ENCODE data around the gene GUCY2D.
A peak's percentile ranks its signal among the peaks of the same experiment; 100 is the strongest.

The GUCY2D gene

GRCh38 chr17:7992924-7993323 is 9.5 kb upstream of the GUCY2D start:
- no peak for DNase-seq

- DNase-seq = no peak
Measured at GRCh38 chr17:7993972-7994589, 8.3 kb upstream of the GUCY2D start.

GRCh38 chr17:7995724-7996123 is 6.7 kb upstream of the GUCY2D start:
- no peak for DNase-seq

GRCh38 chr17:7997186-7997585 is 5.2 kb upstream of the GUCY2D start:
- DNase-seq = peak; percentile 40

- no peak for DNase-seq
Measured at GRCh38 chr17:8002721-8003593, 542 bp downstream of the GUCY2D start.

GRCh38 chr17:8003594-8004181 is 1.3 kb downstream of the GUCY2D start:
- DNase-seq = no peak

- DNase-seq = no peak
Measured at GRCh38 chr17:8004899-8005298, 2.5 kb downstream of the GUCY2D start.

- DNase-seq = no peak
Measured at GRCh38 chr17:8005357-8005756, 2.9 kb downstream of the GUCY2D start.

GRCh38 chr17:8005967-8006730 is 3.7 kb downstream of the GUCY2D start:
- no peak for DNase-seq

- no peak for DNase-seq
Measured at GRCh38 chr17:8006836-8007680, 4.6 kb downstream of the GUCY2D start.

GRCh38 chr17:8007836-8008235 is 5.4 kb downstream of the GUCY2D start:
- DNase-seq = no peak

- DNase-seq = no peak
Measured at GRCh38 chr17:8012045-8012580, 9.7 kb downstream of the GUCY2D start.

- DNase-seq = no peak
Measured at GRCh38 chr17:8012996-8013640, 10.7 kb downstream of the GUCY2D start.

GRCh38 chr17:8013731-8014557 is 11.5 kb downstream of the GUCY2D start:
- no peak for DNase-seq

- no peak for DNase-seq
Measured at GRCh38 chr17:8014558-8014850, 12.1 kb downstream of the GUCY2D start.

GRCh38 chr17:8015236-8015956 is 13.0 kb downstream of the GUCY2D start:
- no peak for DNase-seq

GRCh38 chr17:8015957-8016631 is 13.7 kb downstream of the GUCY2D start:
- peak; percentile 45 for DNase-seq

GRCh38 chr17:8016632-8017424 is 14.4 kb downstream of the GUCY2D start:
- peak; percentile 55 for DNase-seq

GRCh38 chr17:8018436-8018835 is 16.0 kb downstream of the GUCY2D start:
- DNase-seq = no peak
